Measurements from ENCODE around the gene FAM174C.

DNA sequence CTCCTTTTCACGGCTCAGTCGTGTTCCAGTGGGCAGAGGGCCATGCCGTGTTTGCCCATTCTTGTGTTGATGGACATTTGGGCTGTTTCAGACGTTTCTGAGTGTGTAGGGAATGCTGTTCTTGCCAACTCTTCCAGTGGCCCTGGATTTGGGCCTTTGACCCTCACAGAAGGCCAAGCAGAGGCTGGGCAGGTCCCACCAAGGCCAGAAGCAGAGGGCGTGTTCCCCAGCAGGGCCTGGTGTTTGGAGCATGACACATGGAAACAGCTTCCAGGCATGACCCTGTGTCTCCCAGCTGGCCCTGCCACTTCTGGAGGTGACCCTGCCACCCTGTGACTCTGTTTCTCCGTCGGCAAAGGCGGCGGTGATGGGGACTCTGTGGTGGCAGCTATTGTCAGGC lies 46.2 kb downstream of the FAM174C start:
- no peak for TF ChIP-seq EZH2 (IDR thresholded peaks at IDR 0.05; ENCODE audit: borderline replicate concordance, low read length)
- TF ChIP-seq CTCF (conservative IDR thresholded peaks at IDR 0.05 in 1 of 2, IDR thresholded peaks at IDR 0.05 in 1 of 2; ENCODE audit: extremely low read depth in 1 of 2, insufficient read depth in 1 of 2, low read depth in 1 of 2, low read length in 2 of 2): no peak
